Liver (tissue), 3 donors: Measurements from ENCODE around the gene EXTL1.

Experiments
- GABPA ChIP-seq, 2 donors: IDR thresholded peaks in 1 of 2; conservative IDR thresholded peaks in 1 of 2; 2 replicates each; pipeline ENCODE4 v1.6.1; 2016; ENCODE audit warnings: antibody characterized with exemption in 2 of 2, mild to moderate bottlenecking in 1 of 2, moderate library complexity in 1 of 2
- NR2F2 ChIP-seq: IDR thresholded peaks from 2 replicates; pipeline ENCODE4 v1.6.1; 2016; ENCODE audit warnings: antibody characterized with exemption
- RAD21 ChIP-seq, 2 donors: IDR thresholded peaks; 2 replicates each; pipeline ENCODE4 v1.6.1; 2016; ENCODE audit warnings: antibody characterized with exemption in 2 of 2, mild to moderate bottlenecking in 2 of 2
- TF ChIP-seq, protein P1 (sequence below): fragments of 150-350 bp; IDR thresholded peaks from 2 replicates; pipeline ENCODE4 v1.5.1; 2017; ENCODE audit warnings: improper control_type of control experiment, low read depth, low read length; ENCODE audit not compliant: missing input control
- TF ChIP-seq, protein P2 (sequence below): IDR thresholded peaks from 2 replicates; pipeline ENCODE4 v1.6.1; 2016; ENCODE audit warnings: antibody characterized with exemption, mild to moderate bottlenecking
- donor health status: healthy.
- donor health status: healthy.

DNA sequence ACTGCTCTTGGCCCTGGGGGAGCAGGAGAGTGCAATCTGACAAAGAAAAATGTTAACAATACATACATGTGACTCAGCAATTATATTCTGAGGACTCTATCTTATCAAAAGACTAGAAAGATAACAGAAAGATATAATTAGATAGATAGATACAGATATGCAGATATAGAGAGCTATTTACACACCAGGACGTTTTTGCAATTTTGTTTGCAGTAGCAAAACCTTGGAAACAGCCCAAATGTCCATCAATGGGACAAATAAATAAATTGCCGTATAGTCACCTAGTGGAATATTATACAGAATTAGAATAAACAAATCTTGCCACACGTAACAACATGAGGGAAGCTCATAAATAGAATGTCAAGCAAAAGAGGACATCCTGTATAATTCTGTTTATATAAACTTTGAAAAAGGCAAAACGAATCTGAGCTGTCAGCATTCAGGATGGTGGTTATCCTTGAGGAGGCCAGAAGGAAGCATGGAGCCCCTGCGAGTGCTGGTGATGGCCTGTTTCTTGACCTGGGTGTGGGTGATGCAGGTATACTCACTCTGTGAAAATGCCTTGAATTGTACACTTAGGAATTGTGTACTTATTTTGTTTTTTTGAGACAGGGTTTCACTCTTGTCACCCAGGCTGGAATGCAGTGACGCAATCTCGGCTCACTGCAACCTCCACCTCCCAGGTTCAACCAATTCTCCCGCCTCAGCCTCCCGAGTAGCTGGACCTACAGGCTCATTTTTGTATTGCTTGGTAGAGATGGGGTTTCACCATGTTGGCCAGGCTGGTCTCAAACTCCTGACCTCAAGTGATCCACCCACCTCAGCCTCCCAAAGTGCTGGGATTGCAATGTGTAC, 58.6 kb downstream of the EXTL1 start:
- TF ChIP-seq, protein P1, sequence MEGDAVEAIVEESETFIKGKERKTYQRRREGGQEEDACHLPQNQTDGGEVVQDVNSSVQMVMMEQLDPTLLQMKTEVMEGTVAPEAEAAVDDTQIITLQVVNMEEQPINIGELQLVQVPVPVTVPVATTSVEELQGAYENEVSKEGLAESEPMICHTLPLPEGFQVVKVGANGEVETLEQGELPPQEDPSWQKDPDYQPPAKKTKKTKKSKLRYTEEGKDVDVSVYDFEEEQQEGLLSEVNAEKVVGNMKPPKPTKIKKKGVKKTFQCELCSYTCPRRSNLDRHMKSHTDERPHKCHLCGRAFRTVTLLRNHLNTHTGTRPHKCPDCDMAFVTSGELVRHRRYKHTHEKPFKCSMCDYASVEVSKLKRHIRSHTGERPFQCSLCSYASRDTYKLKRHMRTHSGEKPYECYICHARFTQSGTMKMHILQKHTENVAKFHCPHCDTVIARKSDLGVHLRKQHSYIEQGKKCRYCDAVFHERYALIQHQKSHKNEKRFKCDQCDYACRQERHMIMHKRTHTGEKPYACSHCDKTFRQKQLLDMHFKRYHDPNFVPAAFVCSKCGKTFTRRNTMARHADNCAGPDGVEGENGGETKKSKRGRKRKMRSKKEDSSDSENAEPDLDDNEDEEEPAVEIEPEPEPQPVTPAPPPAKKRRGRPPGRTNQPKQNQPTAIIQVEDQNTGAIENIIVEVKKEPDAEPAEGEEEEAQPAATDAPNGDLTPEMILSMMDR, result no peak
- no peak for TF ChIP-seq GABPA (IDR thresholded peaks at IDR 0.05 in 1 of 2, conservative IDR thresholded peaks at IDR 0.05 in 1 of 2)
- TF ChIP-seq, protein P2, sequence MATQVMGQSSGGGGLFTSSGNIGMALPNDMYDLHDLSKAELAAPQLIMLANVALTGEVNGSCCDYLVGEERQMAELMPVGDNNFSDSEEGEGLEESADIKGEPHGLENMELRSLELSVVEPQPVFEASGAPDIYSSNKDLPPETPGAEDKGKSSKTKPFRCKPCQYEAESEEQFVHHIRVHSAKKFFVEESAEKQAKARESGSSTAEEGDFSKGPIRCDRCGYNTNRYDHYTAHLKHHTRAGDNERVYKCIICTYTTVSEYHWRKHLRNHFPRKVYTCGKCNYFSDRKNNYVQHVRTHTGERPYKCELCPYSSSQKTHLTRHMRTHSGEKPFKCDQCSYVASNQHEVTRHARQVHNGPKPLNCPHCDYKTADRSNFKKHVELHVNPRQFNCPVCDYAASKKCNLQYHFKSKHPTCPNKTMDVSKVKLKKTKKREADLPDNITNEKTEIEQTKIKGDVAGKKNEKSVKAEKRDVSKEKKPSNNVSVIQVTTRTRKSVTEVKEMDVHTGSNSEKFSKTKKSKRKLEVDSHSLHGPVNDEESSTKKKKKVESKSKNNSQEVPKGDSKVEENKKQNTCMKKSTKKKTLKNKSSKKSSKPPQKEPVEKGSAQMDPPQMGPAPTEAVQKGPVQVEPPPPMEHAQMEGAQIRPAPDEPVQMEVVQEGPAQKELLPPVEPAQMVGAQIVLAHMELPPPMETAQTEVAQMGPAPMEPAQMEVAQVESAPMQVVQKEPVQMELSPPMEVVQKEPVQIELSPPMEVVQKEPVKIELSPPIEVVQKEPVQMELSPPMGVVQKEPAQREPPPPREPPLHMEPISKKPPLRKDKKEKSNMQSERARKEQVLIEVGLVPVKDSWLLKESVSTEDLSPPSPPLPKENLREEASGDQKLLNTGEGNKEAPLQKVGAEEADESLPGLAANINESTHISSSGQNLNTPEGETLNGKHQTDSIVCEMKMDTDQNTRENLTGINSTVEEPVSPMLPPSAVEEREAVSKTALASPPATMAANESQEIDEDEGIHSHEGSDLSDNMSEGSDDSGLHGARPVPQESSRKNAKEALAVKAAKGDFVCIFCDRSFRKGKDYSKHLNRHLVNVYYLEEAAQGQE, result no peak
- TF ChIP-seq RAD21 (IDR thresholded peaks at IDR 0.05), result no peak
- TF ChIP-seq NR2F2, result no peak
